K562 (cell line): ENCODE data around the gene FUCA1. TPM values are rescaled to one million over a fixed set of nuclear protein-coding genes. Genes with fewer than 3 reads are reported as not detected.

Experiments used
- BHLHE40 ChIP-seq: IDR thresholded peaks from 2 replicates; pipeline ENCODE4 v1.6.1; 2011; ENCODE audit warnings: low read length, improper control_type of control experiment
- CEBPB ChIP-seq: fragments of 450-650 bp; IDR thresholded peaks from 2 replicates; pipeline ENCODE4 v1.6.1; 2016; ENCODE audit warnings: missing genetic modification characterization, missing compliant biosample characterization
- HDAC8 ChIP-seq: fragments of 450-650 bp; IDR thresholded peaks from 2 replicates; pipeline ENCODE4 v1.6.1; 2016; ENCODE audit warnings: mild to moderate bottlenecking, missing genetic modification characterization, moderate library complexity, missing compliant biosample characterization
- KAT8 ChIP-seq: fragments of 450-650 bp; IDR thresholded peaks from 2 replicates; pipeline ENCODE4 v1.6.1; 2016; ENCODE audit warnings: low read depth, mild to moderate bottlenecking
- KLF13 ChIP-seq: fragments of 450-650 bp; IDR thresholded peaks from 2 replicates; pipeline ENCODE4 v1.6.1; 2016; ENCODE audit warnings: missing genetic modification characterization, low read depth, mild to moderate bottlenecking, missing compliant biosample characterization, moderate library complexity, borderline replicate concordance
- MTA3 ChIP-seq: fragments of 450-650 bp; formaldehyde crosslinking; IDR thresholded peaks from 2 replicates; pipeline ENCODE4 v1.6.1; 2017; ENCODE audit warnings: mild to moderate bottlenecking, borderline replicate concordance
- MXI1 ChIP-seq: IDR thresholded peaks from 2 replicates; pipeline ENCODE4 v1.6.1; 2011; ENCODE audit warnings: low read depth, mild to moderate bottlenecking, improper control_type of control experiment, low read length
- MYC ChIP-seq, 2 experiments: fragments of 250-450 bp in 1 of 2; sonication (Bioruptor Pico) in 1 of 2; IDR thresholded peaks; 2 replicates each; pipeline versions ENCODE4 v1.5.1 to v1.6.1; 2012 to 2021; ENCODE audit warnings: low read depth in 2 of 2, borderline replicate concordance in 1 of 2, improper control_type of control experiment in 1 of 2, low read length in 1 of 2, mild to moderate bottlenecking in 1 of 2, moderate library complexity in 1 of 2
- NRF1 ChIP-seq, 2 experiments: fragments of 450-650 bp; IDR thresholded peaks in 1 of 2; conservative IDR thresholded peaks in 1 of 2; 2 replicates each; pipeline ENCODE4 v1.6.1; 2014; ENCODE audit warnings: mild to moderate bottlenecking in 2 of 2
- PHB ChIP-seq: fragments of 250-450 bp; sonication (Bioruptor Pico); IDR thresholded peaks from 2 replicates; pipeline ENCODE4 v1.5.0; 2021
- POLR2B ChIP-seq: fragments of 450-650 bp; IDR thresholded peaks from 2 replicates; pipeline ENCODE4 v1.6.1; 2018; ENCODE audit warnings: low read depth; ENCODE audit not compliant: partially characterized antibody
- ZNF41 ChIP-seq: fragments of 250-450 bp; sonication (Bioruptor Pico); conservative IDR thresholded peaks from 2 replicates; pipeline ENCODE4 v1.4.0; 2020; ENCODE audit warnings: mild to moderate bottlenecking
- ZNF436 ChIP-seq: fragments of 250-450, 450-650 bp; sonication (Bioruptor Pico); formaldehyde crosslinking; IDR thresholded peaks from 2 replicates; pipeline ENCODE4 v1.7.0; 2020; ENCODE audit warnings: mild to moderate bottlenecking
- ZNF75A ChIP-seq: fragments of 450-650 bp; formaldehyde crosslinking; IDR thresholded peaks from 2 replicates; pipeline ENCODE4 v1.4.0; 2020; ENCODE audit warnings: mild to moderate bottlenecking
- polyA plus RNA-seq, 8 experiments: library from polyadenylated mRNA; depleted of rRNA in 4 of 8; stranded (reverse) in 5 of 8; unstranded in 3 of 8; fragments of >200 nt; fragmentation: Nextera tagmentation in 2 of 8; fragmentation: Illumina TruSeq in 1 of 8; extraction: Ambion mirVana in 2 of 8; extraction: Trizol in 1 of 8; gene quantifications; 2 replicates each; pipeline versions ENCODE4 v1.2.1 to v1.2.3, GENCODE V29; 2011 to 2014; ENCODE audit warnings: inconsistent platforms in 1 of 8, missing spikeins in 1 of 8
- total RNA-seq, 7 experiments: library from RNA; depleted of rRNA in 6 of 7; stranded (reverse); fragments of >200 nt in 6 of 7; fragmentation: Illumina TruSeq in 2 of 7; extraction: Trizol in 2 of 7; gene quantifications; 2 replicates each; pipeline versions ENCODE4 v1.2.1 to v1.2.3, GENCODE V29; 2011 to 2021; ENCODE audit warnings: low replicate concordance in 1 of 7
- TF ChIP-seq, protein P1 (sequence below): sonication (generic); formaldehyde crosslinking; IDR thresholded peaks from 2 replicates; pipeline ENCODE4 v1.8.0; 2023; ENCODE audit warnings: mild to moderate bottlenecking, missing genetic modification reagents
- TF ChIP-seq, protein P2 (sequence below): sonication (generic); formaldehyde crosslinking; IDR thresholded peaks from 2 replicates; pipeline ENCODE4 v1.8.0; 2022; ENCODE audit warnings: mild to moderate bottlenecking, missing genetic modification reagents
- TF ChIP-seq, protein P3 (sequence below): sonication (generic); formaldehyde crosslinking; IDR thresholded peaks from 2 replicates; pipeline ENCODE4 v1.9.0; 2022; ENCODE audit warnings: mild to moderate bottlenecking, missing genetic modification reagents
- TF ChIP-seq, protein P4 (sequence below): IDR thresholded peaks from 3 replicates; pipeline ENCODE4 v1.6.1; 2011; ENCODE audit warnings: borderline replicate concordance, mild to moderate bottlenecking; ENCODE audit not compliant: insufficient read length, insufficient read depth

Gene FUCA1
- total and polyA plus RNA-seq, 9 of the 15 experiments (the other 6 are each of a cell fraction or from before 2014, with no cell fraction given), result 7.0 to 20.5 (median 13.5) TPM

DNA sequence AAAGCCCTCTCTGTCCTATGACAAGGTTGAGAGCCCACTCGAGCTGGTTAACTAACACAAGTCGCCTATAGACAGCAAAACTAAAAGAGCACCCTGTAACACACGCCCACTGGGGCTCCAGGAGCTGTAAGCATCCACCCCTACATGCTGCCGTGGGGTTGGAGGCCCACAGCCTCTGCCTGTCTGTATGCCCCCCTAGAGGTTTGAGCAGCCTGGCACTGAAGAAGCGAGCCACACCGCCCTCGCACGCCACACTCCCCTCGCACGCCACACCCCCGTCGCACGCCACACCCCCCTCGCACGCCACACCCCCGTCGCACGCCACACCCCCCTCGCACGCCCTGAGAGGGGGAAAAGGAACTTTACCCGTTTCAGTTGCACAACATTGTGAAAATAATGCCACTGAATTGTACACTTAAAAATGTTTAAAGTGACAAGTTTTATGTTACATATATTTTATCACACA lies 29.7 kb downstream of the FUCA1 start (continued):
- TF ChIP-seq, protein P1, sequence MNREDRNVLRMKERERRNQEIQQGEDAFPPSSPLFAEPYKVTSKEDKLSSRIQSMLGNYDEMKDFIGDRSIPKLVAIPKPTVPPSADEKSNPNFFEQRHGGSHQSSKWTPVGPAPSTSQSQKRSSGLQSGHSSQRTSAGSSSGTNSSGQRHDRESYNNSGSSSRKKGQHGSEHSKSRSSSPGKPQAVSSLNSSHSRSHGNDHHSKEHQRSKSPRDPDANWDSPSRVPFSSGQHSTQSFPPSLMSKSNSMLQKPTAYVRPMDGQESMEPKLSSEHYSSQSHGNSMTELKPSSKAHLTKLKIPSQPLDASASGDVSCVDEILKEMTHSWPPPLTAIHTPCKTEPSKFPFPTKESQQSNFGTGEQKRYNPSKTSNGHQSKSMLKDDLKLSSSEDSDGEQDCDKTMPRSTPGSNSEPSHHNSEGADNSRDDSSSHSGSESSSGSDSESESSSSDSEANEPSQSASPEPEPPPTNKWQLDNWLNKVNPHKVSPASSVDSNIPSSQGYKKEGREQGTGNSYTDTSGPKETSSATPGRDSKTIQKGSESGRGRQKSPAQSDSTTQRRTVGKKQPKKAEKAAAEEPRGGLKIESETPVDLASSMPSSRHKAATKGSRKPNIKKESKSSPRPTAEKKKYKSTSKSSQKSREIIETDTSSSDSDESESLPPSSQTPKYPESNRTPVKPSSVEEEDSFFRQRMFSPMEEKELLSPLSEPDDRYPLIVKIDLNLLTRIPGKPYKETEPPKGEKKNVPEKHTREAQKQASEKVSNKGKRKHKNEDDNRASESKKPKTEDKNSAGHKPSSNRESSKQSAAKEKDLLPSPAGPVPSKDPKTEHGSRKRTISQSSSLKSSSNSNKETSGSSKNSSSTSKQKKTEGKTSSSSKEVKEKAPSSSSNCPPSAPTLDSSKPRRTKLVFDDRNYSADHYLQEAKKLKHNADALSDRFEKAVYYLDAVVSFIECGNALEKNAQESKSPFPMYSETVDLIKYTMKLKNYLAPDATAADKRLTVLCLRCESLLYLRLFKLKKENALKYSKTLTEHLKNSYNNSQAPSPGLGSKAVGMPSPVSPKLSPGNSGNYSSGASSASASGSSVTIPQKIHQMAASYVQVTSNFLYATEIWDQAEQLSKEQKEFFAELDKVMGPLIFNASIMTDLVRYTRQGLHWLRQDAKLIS (CRISPR knock-in tag), result no peak
- TF ChIP-seq NRF1 (conservative IDR thresholded peaks at IDR 0.05 in 1 of 2, IDR thresholded peaks at IDR 0.05 in 1 of 2) (peak; percentile 33 to 45; a peak in 3 of 4 replicates), KLF13 (peak; percentile 67; the same call in 1 of the 2 replicates), BHLHE40 (peak; percentile 36; the same call in 1 of the 2 replicates), ZNF41 (no peak), POLR2B (no peak), MTA3 (peak; percentile 32; the same call in 1 of the 2 replicates), MYC (IDR thresholded peaks at IDR 0.05; ENCODE audit: low read depth, low read length) (0 out of 2 replicates have a peak, but pooled peaks have one; percentile 37), MYC (CRISPR knock-in tag; IDR thresholded peaks at IDR 0.05; ENCODE audit: borderline replicate concordance, low read depth) (no peak), ZNF75A (CRISPR knock-in tag) (no peak), ZNF436 (no peak), KAT8 (no peak), MXI1 (peak; percentile 77; the same call in 1 of the 2 replicates), CEBPB (tag) (peak; percentile 88), PHB (CRISPR knock-in tag) (no peak), HDAC8 (no peak)
- TF ChIP-seq, protein P2, sequence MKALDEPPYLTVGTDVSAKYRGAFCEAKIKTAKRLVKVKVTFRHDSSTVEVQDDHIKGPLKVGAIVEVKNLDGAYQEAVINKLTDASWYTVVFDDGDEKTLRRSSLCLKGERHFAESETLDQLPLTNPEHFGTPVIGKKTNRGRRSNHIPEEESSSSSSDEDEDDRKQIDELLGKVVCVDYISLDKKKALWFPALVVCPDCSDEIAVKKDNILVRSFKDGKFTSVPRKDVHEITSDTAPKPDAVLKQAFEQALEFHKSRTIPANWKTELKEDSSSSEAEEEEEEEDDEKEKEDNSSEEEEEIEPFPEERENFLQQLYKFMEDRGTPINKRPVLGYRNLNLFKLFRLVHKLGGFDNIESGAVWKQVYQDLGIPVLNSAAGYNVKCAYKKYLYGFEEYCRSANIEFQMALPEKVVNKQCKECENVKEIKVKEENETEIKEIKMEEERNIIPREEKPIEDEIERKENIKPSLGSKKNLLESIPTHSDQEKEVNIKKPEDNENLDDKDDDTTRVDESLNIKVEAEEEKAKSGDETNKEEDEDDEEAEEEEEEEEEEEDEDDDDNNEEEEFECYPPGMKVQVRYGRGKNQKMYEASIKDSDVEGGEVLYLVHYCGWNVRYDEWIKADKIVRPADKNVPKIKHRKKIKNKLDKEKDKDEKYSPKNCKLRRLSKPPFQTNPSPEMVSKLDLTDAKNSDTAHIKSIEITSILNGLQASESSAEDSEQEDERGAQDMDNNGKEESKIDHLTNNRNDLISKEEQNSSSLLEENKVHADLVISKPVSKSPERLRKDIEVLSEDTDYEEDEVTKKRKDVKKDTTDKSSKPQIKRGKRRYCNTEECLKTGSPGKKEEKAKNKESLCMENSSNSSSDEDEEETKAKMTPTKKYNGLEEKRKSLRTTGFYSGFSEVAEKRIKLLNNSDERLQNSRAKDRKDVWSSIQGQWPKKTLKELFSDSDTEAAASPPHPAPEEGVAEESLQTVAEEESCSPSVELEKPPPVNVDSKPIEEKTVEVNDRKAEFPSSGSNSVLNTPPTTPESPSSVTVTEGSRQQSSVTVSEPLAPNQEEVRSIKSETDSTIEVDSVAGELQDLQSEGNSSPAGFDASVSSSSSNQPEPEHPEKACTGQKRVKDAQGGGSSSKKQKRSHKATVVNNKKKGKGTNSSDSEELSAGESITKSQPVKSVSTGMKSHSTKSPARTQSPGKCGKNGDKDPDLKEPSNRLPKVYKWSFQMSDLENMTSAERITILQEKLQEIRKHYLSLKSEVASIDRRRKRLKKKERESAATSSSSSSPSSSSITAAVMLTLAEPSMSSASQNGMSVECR (CRISPR knock-in tag), result peak; percentile 83
- TF ChIP-seq, protein P3, sequence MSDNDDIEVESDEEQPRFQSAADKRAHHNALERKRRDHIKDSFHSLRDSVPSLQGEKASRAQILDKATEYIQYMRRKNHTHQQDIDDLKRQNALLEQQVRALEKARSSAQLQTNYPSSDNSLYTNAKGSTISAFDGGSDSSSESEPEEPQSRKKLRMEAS (CRISPR knock-in tag), result peak; percentile 62; the same call in 1 of the 2 replicates
- TF ChIP-seq, protein P4, sequence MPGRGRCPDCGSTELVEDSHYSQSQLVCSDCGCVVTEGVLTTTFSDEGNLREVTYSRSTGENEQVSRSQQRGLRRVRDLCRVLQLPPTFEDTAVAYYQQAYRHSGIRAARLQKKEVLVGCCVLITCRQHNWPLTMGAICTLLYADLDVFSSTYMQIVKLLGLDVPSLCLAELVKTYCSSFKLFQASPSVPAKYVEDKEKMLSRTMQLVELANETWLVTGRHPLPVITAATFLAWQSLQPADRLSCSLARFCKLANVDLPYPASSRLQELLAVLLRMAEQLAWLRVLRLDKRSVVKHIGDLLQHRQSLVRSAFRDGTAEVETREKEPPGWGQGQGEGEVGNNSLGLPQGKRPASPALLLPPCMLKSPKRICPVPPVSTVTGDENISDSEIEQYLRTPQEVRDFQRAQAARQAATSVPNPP, result no peak
